Measurements from ENCODE around the gene TMPRSS12.

The TMPRSS12 gene

DNA sequence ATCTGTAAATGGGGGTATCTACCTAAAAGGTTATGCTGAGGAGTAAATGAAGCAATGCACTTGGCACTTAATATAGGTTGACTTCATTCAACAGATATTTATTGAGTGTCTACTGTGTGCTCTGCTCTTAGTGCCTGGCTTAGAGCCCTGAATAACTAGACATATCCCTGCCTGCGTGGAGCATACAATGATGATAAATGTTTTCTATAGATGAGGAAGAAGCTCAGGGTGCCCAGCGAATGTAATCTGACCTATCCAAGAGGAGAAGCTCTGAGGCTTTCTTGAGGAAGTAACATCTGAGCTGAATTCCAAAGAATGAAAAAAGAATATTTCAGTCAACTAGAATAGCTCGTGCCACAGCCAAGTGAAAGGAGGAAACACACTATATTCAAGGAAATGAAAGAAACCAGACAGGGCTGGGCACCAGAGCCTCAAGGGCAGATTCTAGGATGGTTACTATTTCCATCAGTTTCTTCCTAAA, 91.7 kb downstream of the TMPRSS12 start:
- Mint-ChIP-seq H3K4me1 (no peaks in the 10 kb centered on the region), H3K4me3 (no peak overlapping the region), H3K36me3 (ENCODE audit: insufficient read depth) (peaks cover 10% of the 10 kb centered on the region), H3K27me3 (no peaks in the 10 kb centered on the region), H3K9me3 (no peaks in the 10 kb centered on the region), H3K27ac (ENCODE audit: low read depth) (no peak overlapping the region)
- ATAC-seq (replicated peaks; ENCODE audit: extremely low read depth, poor library complexity, severe bottlenecking) (no peak), DNase-seq (ENCODE audit: low spot score in 2 of 2) (no peak)

DNA sequence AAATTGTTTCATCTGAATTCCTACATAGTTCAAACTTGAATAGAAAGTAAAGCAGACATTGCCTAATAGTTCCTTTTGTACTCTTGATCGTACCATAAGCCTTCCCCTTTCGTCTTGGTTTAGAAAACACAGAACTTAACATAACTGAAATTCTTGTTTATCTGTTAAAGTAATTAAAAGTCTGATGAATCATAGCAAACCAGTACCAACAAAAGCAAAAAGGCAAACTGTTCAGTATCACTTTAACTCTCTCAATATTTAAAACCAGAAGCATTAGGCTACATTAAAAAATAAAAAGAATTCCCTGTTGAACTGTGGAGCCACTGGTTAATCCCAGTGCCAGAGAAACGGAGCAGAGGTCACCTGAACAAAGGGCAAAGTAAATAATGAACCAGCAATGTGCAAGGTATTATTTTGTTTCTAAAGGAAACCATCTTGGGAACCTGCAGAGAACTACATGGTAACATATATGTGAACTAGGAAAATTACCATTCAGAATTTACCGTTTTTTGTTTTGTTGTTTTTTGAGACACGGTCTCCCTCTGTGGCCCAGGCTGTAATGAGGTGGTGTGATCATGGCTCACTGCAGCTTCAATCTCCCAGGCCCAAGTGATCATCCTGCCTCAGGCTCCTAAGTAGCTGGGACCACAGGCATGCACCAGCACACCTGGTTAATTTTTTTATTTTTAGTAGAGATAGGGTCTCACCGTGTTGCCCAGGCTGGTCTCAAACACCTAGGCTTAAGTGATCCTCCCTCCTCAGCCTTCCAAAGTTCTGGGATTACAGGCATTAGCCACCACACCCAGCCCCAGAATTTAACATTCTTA, 92.5 kb downstream of the TMPRSS12 start:
- ATAC-seq (replicated peaks; ENCODE audit: extremely low read depth, poor library complexity, severe bottlenecking) (no peak), DNase-seq (ENCODE audit: low spot score in 2 of 2) (no peak)
- H3K27ac Mint-ChIP-seq (ENCODE audit: low read depth), result no peak overlapping the region
- no peaks in the 10 kb centered on the region for H3K9me3 Mint-ChIP-seq
- peaks cover 7% of the 10 kb centered on the region for H3K36me3 Mint-ChIP-seq (ENCODE audit: insufficient read depth)
- H3K4me1 Mint-ChIP-seq, result no peaks in the 10 kb centered on the region
- H3K27me3 Mint-ChIP-seq, result no peaks in the 10 kb centered on the region
- H3K4me3 Mint-ChIP-seq, result no peak overlapping the region

DNA sequence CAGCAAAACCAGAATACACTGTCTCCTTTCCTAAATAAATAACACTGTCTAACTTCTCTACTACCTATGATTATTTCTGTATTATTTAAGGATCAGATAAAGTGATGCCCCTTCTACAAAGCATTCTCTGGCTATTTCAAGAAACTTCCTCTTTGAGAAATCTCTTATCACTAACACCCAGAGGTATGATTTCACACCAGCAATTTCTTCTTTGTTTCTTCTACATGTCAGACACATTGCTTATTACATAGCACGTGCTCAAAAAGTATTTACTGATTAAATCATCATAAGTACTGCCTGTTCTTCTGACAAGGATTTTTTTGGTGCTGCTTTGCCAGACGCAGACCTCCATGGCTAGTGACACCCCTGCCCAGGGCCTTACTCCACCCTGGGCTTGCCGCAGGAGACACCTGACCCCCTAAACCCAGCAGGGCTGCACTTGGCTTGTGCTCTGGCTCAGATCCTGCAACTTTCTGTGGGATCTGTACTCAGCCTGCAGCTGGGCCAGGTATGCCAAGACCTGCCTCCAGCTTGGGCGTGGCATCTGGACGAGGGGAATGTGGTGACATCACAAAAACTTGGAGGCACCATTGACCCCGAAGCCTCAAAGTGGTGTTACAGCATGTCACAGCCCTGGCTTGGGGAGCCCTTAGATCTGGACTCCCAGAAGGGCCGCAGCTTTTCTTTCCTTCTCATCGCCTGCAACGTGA, 94.2 kb downstream of the TMPRSS12 start:
- Mint-ChIP-seq H3K36me3 (ENCODE audit: insufficient read depth) (no peaks in the 10 kb centered on the region), H3K4me1 (no peaks in the 10 kb centered on the region), H3K27me3 (no peaks in the 10 kb centered on the region), H3K4me3 (no peak overlapping the region), H3K27ac (ENCODE audit: low read depth) (no peak overlapping the region), H3K9me3 (no peaks in the 10 kb centered on the region)
- DNase-seq (ENCODE audit: low spot score in 2 of 2) (no peak), ATAC-seq (replicated peaks; ENCODE audit: extremely low read depth, poor library complexity, severe bottlenecking) (no peak)

Measured in central memory CD8-positive, alpha-beta T cell (primary cell).